MCF 10A (cell line): ENCODE measurements around the gene ZSCAN2. TPM values are rescaled to one million over a fixed set of nuclear protein-coding genes. Genes with fewer than 3 reads are reported as not detected.
"Not testable (repeated sequence)": the region's sequence is repeated elsewhere in the genome, so short reads cannot be mapped to it uniquely, and the experiment has no call there.

ENCODE experiments used
- BruUV-seq: library from RNA; stranded (reverse); fragments of 400-500 nt; replicated peaks from 2 replicates; lab custom pipeline; 2021; lab: Mats Ljungman, UMichigan
- CTCF ChIA-PET: fragments of 300-600 bp; sonication (Branson Sonifier 250); formaldehyde crosslinking; extraction: SDS; loops from one replicate; lab custom pipeline; 2021; ENCODE audit warnings: antibody characterized with exemption, inconsistent platforms; lab: Yijun Ruan, JAX
- POLR2A ChIA-PET: fragments of 300-600, 350-650 bp; sonication (Branson Sonifier 250); formaldehyde crosslinking; extraction: SDS; loops from one replicate; lab custom pipeline; 2020; ENCODE audit warnings: antibody characterized with exemption, inconsistent platforms; lab: Yijun Ruan, JAX
- DNase-seq: peaks from one replicate; pipeline ENCODE4 v3.0.0-alpha.2; 2018; ENCODE audit not compliant: unreplicated experiment
- H3K27ac Mint-ChIP-seq: one replicate; pipeline ENCODE4 v1.8.0; 2022; ENCODE audit warnings: mild to moderate bottlenecking, low read depth, mixed read lengths; ENCODE audit not compliant: unreplicated experiment
- H3K27me3 Mint-ChIP-seq: one replicate; pipeline ENCODE4 v1.8.0; 2022; ENCODE audit warnings: mixed read lengths; ENCODE audit not compliant: insufficient read depth, unreplicated experiment
- H3K36me3 Mint-ChIP-seq: one replicate; pipeline ENCODE4 v1.8.0; 2022; ENCODE audit warnings: mild to moderate bottlenecking, moderate library complexity, mixed read lengths; ENCODE audit not compliant: insufficient read depth, unreplicated experiment
- H3K4me1 Mint-ChIP-seq: one replicate; pipeline ENCODE4 v1.8.0; 2022; ENCODE audit warnings: mixed read lengths; ENCODE audit not compliant: insufficient read depth, unreplicated experiment
- H3K4me3 Mint-ChIP-seq: one replicate; pipeline ENCODE4 v1.8.0; 2022; ENCODE audit warnings: mild to moderate bottlenecking, moderate library complexity, mixed read lengths; ENCODE audit not compliant: unreplicated experiment
- H3K9me3 Mint-ChIP-seq: one replicate; pipeline ENCODE4 v1.8.0; 2022; ENCODE audit warnings: mixed read lengths; ENCODE audit not compliant: unreplicated experiment
- CTCF ChIP-seq: fragments of 200-600 bp; IDR thresholded peaks from one replicate; pipeline ENCODE4 v1.8.0; 2022; ENCODE audit warnings: antibody characterized with exemption, mild to moderate bottlenecking; ENCODE audit not compliant: unreplicated experiment
- intact Hi-C: fragments of 100-400 bp; cut with micrococcal nuclease; formaldehyde crosslinking; loops from 2 replicates; pipeline ENCODE4 v1.14.1; 2022
- total RNA-seq: library from RNA; stranded (reverse); gene quantifications from 2 replicates; pipeline ENCODE4 v1.2.3, GENCODE V29; 2022

Gene ZSCAN2
- total RNA-seq, 1 experiment from 2014 or later: 4.2 TPM

GRCh38 chr15:84582583-84583157, 18.1 kb upstream of the ZSCAN2 start:
- BruUV-seq: no TSS peak
- intact Hi-C loops: no loop called here
- H3K4me3 Mint-ChIP-seq: no peak overlapping the region
- H3K4me1 Mint-ChIP-seq: peaks cover 17% of the 10 kb centered on the region
- peaks cover 9% of the 10 kb centered on the region for H3K9me3 Mint-ChIP-seq
- H3K27me3 Mint-ChIP-seq: no peaks in the 10 kb centered on the region
- POLR2A ChIA-PET: no interaction called here
- H3K36me3 Mint-ChIP-seq: peaks cover 4% of the 10 kb centered on the region
- no peak overlapping the region for H3K27ac Mint-ChIP-seq
- no peak for DNase-seq
- CTCF ChIA-PET: interaction anchor here (0.9 kb wide), 1 partner anchor 11 kb away, joined by 3 read pairs; no protein-coding TSS in a partner anchor
- no peak for TF ChIP-seq CTCF

GRCh38 chr15:84583921-84584320, 16.9 kb upstream of the ZSCAN2 start:
- H3K4me1 Mint-ChIP-seq: peaks cover 16% of the 10 kb centered on the region
- H3K27ac Mint-ChIP-seq, H3K4me3 Mint-ChIP-seq, H3K27me3 Mint-ChIP-seq, intact Hi-C loops, H3K9me3 Mint-ChIP-seq, DNase-seq, BruUV-seq, H3K36me3 Mint-ChIP-seq: not testable (repeated sequence)
- POLR2A ChIA-PET: interaction anchor here (0.6 kb wide), 1 partner anchor 600 kb away, joined by 3 read pairs; no protein-coding TSS in a partner anchor
- CTCF ChIA-PET: interaction anchor here (0.6 to 0.7 kb wide), 3 partner anchors 187 to 372 kb away, joined by 3 to 4 read pairs (median 3); no protein-coding TSS in a partner anchor

DNA sequence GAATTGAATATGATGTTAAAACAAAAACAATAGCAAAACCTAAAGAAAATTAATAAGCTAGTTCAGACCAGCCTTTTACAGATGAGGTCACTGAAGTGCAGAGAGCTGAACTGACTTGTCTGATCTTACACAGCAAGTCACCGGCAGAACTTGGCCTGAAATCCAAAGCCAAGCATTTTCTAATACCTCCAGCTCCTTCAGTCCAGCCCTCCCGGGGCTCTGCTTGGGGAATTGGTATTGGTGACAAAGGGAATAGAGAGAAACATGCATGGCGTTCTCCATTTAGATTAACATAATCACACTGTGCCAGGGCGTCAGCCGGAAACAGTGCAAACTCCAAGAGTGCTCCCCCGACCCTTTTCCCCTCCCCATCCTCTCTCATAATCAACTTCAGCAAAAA, 14.1 kb upstream of the ZSCAN2 start:
- Mint-ChIP-seq H3K4me3 (no peak overlapping the region), H3K27ac (no peak overlapping the region), H3K27me3 (no peaks in the 10 kb centered on the region), H3K4me1 (peaks cover 6% of the 10 kb centered on the region), H3K36me3 (no peaks in the 10 kb centered on the region), H3K9me3 (peaks cover 9% of the 10 kb centered on the region)
- CTCF ChIA-PET: interaction anchor here (0.6 to 1.4 kb wide), 8 partner anchors 13 to 474 kb away, joined by 3 to 5 read pairs (median 4); no protein-coding TSS in a partner anchor
- intact Hi-C loops: loop anchor here (5.0 kb wide), 2 partner anchors 291 to 456 kb away; no protein-coding TSS in a partner anchor
- BruUV-seq: no TSS peak
- TF ChIP-seq CTCF: no peak
- POLR2A ChIA-PET: interaction anchor here (0.8 to 2.1 kb wide), 7 partner anchors 16 to 472 kb away, joined by 3 to 11 read pairs (median 3); no protein-coding TSS in a partner anchor
- DNase-seq: no peak

GRCh38 chr15:84588053-84588874, 12.5 kb upstream of the ZSCAN2 start:
- BruUV-seq: no TSS peak
- ChIA-PET CTCF (interaction anchor here (0.5 to 2.0 kb wide), 32 partner anchors 9 to 1363 kb away, joined by 3 to 13 read pairs (median 4); partner anchors contain the start of genes WDR73 and ZSCAN2), POLR2A (interaction anchor here (0.6 to 2.1 kb wide), 9 partner anchors 9 to 76 kb away, joined by 3 to 11 read pairs (median 4); partner anchors contain the start of gene ZSCAN2)
- intact Hi-C loops: loop anchor here (1.0 to 5.0 kb wide), 4 partner anchors 66 to 454 kb away; partner anchors contain the start of gene WDR73
- Mint-ChIP-seq H3K27ac (peak overlapping the region; percentile 76), H3K4me1 (peaks cover 6% of the 10 kb centered on the region), H3K36me3 (no peaks in the 10 kb centered on the region), H3K9me3 (peaks cover 1% of the 10 kb centered on the region), H3K4me3 (peak overlapping the region; percentile 59), H3K27me3 (peaks cover 12% of the 10 kb centered on the region)
- peak; percentile 87 for DNase-seq
- TF ChIP-seq CTCF: peak; percentile 95
